Measurements from ENCODE around the gene PNPLA6. TPM values are rescaled to one million over a fixed set of nuclear protein-coding genes. Genes with fewer than 3 reads are reported as not detected.

PNPLA6 gene
- total RNA-seq, 1 donor from 2014 or later, result 82.0 TPM

GRCh38 chr19:7522072-7522922 lies 13.2 kb upstream of the PNPLA6 start, which contains the start of gene MCOLN1:
Gene MCOLN1 (plus strand): TSS chr19:7522624. CDS start chr19:7522751, 127 bp downstream.
- Mint-ChIP-seq H3K27me3 (ENCODE audit: unreplicated experiment) (peaks cover 7% of the 10 kb centered on the region), H3K36me3 (ENCODE audit: unreplicated experiment) (no peaks in the 10 kb centered on the region), H3K4me3 (ENCODE audit: unreplicated experiment) (peak within 1 kb of the TSS; percentile 98), H3K4me1 (ENCODE audit: low read depth, unreplicated experiment) (peaks cover 5% of the 10 kb centered on the region), H3K27ac (ENCODE audit: unreplicated experiment) (peak within 1 kb of the TSS; percentile 83), H3K9me3 (ENCODE audit: unreplicated experiment) (peaks cover 12% of the 10 kb centered on the region)
- DNase-seq, result peak; percentile 100
- TF ChIP-seq CTCF (IDR thresholded peaks at IDR 0.05; ENCODE audit: partially characterized antibody, unreplicated experiment), result no peak

GRCh38 chr19:7522923-7523667 lies 12.4 kb upstream of the PNPLA6 start:
- no peak for DNase-seq
- TF ChIP-seq CTCF (IDR thresholded peaks at IDR 0.05; ENCODE audit: partially characterized antibody, unreplicated experiment), result no peak
- Mint-ChIP-seq H3K9me3 (ENCODE audit: unreplicated experiment) (peaks cover 11% of the 10 kb centered on the region), H3K36me3 (ENCODE audit: unreplicated experiment) (no peaks in the 10 kb centered on the region), H3K27ac (ENCODE audit: unreplicated experiment) (no peak overlapping the region), H3K4me1 (ENCODE audit: low read depth, unreplicated experiment) (peaks cover 5% of the 10 kb centered on the region), H3K27me3 (ENCODE audit: unreplicated experiment) (peaks cover 7% of the 10 kb centered on the region), H3K4me3 (ENCODE audit: unreplicated experiment) (peak overlapping the region; percentile 80)

- no peak overlapping the region for H3K27ac Mint-ChIP-seq (ENCODE audit: unreplicated experiment)
- no peak for DNase-seq
- no peak overlapping the region for H3K4me3 Mint-ChIP-seq (ENCODE audit: unreplicated experiment)
- peaks cover 8% of the 10 kb centered on the region for H3K9me3 Mint-ChIP-seq (ENCODE audit: unreplicated experiment)
- no peaks in the 10 kb centered on the region for H3K36me3 Mint-ChIP-seq (ENCODE audit: unreplicated experiment)
- peaks cover 5% of the 10 kb centered on the region for H3K4me1 Mint-ChIP-seq (ENCODE audit: low read depth, unreplicated experiment)
- peaks cover 10% of the 10 kb centered on the region for H3K27me3 Mint-ChIP-seq (ENCODE audit: unreplicated experiment)
- TF ChIP-seq CTCF (IDR thresholded peaks at IDR 0.05; ENCODE audit: partially characterized antibody, unreplicated experiment), result no peak
These were observed 11.0 kb upstream of the PNPLA6 start for GRCh38 chr19:7524523-7524922.

GRCh38 chr19:7524992-7525739 lies 10.4 kb upstream of the PNPLA6 start:
- no peak for TF ChIP-seq CTCF (IDR thresholded peaks at IDR 0.05; ENCODE audit: partially characterized antibody, unreplicated experiment)
- no peak overlapping the region for H3K27ac Mint-ChIP-seq (ENCODE audit: unreplicated experiment)
- DNase-seq, result no peak
- H3K36me3 Mint-ChIP-seq (ENCODE audit: unreplicated experiment), result no peaks in the 10 kb centered on the region
- H3K4me1 Mint-ChIP-seq (ENCODE audit: low read depth, unreplicated experiment), result peaks cover 5% of the 10 kb centered on the region
- H3K27me3 Mint-ChIP-seq (ENCODE audit: unreplicated experiment), result peaks cover 10% of the 10 kb centered on the region
- H3K4me3 Mint-ChIP-seq (ENCODE audit: unreplicated experiment), result no peak overlapping the region
- H3K9me3 Mint-ChIP-seq (ENCODE audit: unreplicated experiment), result peaks cover 8% of the 10 kb centered on the region
